ENCODE data around the gene PLEKHA8.

PLEKHA8 gene, protein sequence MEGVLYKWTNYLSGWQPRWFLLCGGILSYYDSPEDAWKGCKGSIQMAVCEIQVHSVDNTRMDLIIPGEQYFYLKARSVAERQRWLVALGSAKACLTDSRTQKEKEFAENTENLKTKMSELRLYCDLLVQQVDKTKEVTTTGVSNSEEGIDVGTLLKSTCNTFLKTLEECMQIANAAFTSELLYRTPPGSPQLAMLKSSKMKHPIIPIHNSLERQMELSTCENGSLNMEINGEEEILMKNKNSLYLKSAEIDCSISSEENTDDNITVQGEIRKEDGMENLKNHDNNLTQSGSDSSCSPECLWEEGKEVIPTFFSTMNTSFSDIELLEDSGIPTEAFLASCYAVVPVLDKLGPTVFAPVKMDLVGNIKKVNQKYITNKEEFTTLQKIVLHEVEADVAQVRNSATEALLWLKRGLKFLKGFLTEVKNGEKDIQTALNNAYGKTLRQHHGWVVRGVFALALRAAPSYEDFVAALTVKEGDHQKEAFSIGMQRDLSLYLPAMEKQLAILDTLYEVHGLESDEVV

DNA sequence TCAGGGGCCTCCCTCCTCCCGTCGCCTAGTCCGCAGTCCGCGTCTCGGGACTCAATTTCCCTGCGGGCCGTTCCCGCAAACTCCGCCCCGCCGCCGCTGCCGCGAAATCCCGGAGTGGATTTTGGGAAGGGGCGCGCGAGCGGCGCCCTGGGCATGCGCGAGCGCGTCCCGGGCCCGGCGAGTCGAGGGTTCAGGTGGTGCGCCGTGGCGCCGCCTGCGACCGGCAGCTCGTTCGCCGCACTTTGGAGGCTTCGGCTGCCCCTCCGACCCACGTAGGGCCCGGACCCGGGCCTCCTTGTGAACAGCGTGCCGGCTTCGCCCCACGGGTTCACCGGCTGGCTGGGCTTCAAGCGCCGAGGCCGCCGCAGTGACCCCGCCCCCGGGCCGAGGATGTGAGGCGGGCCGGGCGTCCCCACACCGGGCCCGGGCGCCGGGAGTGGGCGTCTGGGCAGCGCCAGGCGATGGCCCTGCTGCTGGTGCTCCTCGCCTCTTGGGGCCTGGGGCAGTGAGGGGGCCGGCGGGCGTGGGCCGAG, at the start of gene PLEKHA8:
Gene PLEKHA8, plus strand, starts transcription at position 197 of the 533 bp plus-strand sequence. CDS start 351 bp downstream, outside the sequence.
- peak; percentile 82 for DNase-seq (ENCODE audit: low read depth)

DNA sequence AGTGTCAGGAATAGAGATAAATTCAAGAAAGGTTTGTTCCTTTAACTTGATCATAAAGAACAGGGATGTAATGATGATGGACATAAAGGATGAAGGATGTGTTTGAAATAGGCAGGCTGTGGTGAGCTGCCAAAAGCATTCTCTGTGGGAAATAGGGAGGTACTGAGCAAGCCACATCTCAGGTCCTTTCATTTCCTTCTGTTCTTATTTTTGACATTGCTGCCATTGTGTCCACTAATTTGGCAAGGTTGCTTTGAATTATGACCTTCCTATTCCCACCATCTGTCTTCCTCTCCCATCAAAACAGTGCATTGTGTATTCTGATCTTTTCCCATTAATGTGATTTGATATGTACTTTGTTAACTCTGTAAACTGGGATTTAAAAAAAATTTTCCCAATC, 48.1 kb upstream of the PLEKHA8 start:
- DNase-seq (ENCODE audit: low read depth) = no peak

DNA sequence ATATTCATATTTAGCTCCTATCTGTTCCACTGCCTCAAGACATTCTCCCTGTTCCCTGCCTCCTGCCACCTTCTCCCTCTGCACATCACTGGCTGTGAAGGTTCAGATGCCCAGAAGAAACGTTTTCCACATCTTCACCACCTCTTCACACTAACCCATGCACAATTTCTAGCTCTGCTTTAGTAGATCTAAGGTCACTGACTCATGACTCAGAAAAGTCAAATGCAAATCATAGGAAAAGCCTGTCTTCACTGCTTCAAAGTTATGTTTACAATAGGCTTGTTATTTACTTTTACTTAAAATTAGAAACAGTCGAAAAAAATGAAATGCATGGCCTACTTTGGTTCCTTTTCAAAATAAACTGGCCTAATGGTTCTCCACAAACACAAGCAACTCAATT, 41.1 kb upstream of the PLEKHA8 start:
- peak; percentile 62 for DNase-seq (ENCODE audit: low read depth)

DNA sequence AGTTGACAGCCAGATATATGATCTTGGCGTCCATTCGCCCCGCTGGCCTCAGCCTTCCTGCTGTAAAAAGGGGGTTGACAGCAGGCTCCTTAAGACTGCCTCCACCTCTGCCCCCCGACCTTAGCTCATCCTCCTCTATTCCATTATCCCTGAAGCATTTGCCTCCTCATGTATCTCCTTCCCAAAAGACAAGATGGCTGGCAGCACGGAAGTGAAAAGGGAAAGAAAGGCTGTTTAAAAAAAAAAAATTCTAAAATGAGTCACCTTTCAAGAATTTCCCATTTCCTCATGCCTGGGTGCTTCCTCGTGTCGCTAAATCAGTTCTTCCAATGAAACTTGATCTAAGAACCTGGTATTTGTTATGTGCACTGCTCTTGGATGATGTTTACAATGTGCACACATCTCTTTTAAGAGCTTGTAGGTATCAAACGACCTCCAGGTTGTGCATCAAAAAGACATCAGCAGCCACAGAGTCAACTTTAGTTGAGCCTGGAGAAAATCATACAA, 40.3 kb upstream of the PLEKHA8 start:
- peak; percentile 89 for DNase-seq (ENCODE audit: low read depth)

DNA sequence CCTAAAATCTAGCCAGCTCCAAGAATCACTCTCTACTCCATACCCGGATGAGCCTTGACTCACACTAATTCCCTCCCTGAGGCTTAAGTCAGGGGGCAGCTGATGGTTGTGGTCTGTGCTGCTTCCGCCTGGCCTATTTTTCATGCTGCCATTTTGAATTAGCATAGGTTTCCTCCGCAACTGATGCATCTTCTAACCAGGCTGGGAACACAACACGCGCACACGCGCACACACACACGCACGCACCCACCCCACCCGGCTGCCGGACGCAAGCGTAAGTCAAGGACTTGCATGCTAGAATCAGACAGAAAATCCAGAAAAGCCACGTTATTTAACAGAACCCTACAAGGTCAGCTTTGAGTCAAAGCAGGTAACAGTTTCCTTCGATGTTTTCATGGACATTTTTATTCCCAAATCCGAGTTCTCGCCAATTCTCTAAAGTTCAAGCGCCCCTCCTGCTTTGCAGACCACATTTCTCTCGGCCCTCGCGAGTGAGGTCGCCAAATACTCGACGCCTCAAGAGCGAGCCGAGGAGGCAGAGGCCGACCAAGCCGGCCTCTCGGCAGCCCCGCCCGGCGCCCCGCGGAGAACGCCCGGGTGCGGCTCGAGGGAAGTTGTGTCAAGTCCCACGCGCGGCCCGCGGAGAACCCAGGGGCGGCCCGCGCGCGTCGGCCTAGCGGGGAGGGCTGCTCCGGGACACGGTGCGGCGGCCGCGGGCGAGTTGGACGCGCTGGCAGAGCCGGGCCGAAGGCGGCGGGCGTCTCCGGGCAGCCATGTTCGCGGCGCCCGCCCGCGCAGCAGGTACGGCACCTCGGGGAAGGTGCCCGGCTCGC, 39.6 kb upstream of the PLEKHA8 start:
- peak; percentile 82 for DNase-seq (ENCODE audit: low read depth)

DNA sequence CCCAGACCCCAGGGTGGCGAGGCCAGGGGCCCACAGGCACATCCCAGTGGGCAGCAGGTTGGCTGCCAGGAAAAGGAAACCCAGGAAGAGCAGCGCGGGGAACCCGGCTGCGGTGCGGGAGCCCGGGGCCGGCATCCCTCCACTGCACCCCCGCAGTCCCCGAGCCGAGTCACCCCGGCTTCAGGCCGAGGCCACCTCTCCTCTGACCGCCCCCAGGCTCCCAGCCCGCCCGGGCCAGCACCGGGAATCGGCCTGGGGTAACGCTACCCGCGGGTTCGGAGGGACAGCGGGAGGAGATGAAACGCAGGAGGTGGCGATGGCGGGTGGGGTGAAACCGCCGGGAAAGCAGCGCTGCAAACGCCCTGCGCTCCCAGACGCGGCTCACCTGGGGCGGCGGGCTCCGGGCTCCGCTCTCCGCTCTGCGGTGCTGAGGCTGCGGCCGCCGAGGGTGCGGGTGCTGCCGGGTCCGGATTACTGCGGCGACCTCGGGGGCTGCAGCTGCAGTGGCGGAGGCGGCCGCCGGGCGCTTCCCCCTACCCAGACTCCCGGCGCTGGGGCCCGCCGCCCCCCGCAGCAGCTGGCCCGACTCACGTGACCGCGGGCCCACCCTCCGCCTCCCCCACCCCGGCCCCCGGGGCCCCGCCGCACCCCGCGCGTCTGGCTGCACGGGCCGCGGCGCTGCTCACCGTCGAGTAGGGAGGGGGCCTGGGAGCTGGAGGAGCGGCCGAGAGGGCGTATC, 38.8 kb upstream of the PLEKHA8 start, which contains the start of gene SCRN1:
Gene SCRN1, minus strand, starts transcription at position 545 of the 739 bp plus-strand sequence. CDS start 20,734 bp downstream, outside the sequence.
- DNase-seq (ENCODE audit: low read depth) = peak; percentile 50

DNA sequence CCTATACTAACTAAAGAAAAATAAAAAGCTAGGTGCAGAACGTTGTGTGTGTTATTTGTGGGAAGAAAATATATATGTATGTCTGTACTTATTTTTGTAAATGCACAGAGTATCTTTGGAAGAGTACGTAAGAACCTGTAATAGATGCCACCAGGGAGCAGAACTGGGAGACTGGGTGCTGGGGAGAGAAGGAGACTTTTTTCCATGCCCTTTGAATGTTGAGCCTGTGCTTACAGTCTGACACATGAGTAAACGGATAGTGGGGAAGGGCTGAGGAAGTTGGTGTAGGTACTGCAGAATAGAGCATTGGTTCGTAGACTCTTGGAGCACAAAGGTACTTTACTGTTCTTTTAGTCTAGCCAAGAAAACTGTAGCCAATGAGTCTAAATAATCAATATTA, 37.3 kb upstream of the PLEKHA8 start:
- no peak for DNase-seq (ENCODE audit: low read depth)

DNA sequence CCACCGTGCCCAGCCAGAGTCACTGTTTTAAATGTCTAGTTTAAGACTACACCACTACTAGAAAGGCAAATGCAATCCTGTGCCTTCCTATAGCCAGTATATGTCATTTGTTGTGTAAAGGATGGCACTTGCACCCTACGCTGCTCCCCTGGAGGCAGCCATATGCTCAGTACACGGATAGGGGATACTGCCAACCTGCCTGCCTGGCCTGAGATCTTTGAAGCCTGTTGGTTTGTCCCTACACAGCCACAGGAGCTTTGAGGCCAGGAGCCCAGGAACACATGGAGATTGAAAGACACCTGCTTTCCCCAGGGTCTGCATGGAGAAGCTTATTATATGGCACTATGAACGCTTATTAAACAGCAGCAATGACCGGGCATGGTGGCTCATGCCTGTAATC, 36.3 kb upstream of the PLEKHA8 start:
- no peak for DNase-seq (ENCODE audit: low read depth)

DNA sequence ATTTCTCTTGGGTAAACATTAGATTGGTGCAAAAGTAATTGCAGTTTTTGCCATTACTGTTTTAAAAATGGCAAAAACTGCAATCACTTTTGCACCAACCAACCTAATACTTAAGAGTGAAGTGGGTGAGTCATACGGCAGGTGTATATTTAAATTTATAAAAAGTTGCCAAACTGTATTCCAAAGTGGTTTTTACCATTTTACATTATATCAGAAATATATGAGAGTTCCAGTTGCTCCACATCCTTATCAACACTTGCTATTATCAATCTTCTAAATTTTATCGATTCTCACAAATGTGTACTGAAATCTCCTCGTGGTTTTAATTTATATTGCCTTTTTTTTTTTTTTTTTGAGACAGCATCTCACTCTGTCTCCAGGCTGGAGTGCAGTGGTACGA, 35.1 kb upstream of the PLEKHA8 start:
- no peak for DNase-seq (ENCODE audit: low read depth)

DNA sequence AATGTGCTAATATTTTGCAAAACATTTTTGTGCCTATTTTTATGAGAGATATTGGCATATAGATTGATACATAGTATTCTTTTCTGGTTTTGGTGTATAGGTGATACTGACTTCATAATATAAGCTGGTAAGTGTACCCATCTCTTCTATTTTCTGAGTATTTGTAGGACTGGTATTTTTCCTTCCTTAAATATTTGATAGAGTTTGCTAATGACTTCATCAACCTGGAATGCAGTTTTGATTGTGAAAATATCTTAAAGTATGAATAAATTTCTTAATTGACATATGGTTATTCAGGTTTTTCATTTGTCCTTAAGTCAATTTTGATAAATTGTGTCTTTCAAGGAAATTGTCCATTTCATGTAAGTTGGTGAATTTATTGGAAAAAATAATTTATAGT, 32.6 kb upstream of the PLEKHA8 start:
- DNase-seq (ENCODE audit: low read depth) = peak; percentile 24

DNA sequence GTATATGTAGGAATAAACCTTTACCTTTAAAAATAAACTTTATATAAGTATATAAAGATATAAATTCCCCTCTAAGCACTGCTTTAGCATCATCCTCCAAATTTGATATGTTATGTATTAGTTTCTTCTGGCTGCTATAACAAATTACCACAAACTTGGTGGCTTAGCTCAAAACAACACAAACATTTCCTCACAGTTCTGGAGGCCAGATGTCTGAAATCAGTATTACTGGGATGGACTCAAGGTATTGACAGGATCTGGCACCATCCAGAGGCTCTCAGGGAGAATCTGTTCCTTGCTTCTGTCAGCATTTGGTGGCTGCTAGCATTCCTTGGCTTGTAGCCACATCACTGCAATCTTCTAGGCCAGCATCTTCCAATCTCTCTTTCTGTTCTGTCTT, 31.9 kb upstream of the PLEKHA8 start:
- DNase-seq (ENCODE audit: low read depth) = no peak

DNA sequence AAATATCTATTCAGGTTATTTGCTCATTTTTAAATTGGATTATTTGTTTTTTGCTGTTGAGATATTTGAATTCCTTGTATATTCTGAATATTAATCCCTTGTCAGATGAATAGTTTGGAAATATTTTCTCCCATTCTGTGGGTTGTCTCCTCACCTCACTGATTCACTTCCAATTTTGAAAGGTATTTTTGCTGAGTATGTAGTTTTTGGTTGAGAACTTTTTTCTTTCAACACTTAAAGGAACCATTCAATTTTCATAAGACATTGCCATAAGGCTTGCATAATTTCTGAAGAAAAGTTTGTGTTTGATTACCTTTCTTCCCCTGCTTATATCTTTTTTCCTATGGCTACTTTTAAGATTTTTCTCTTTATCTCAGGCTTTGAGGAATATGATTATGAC, 29.7 kb upstream of the PLEKHA8 start:
- DNase-seq (ENCODE audit: low read depth) = no peak

DNA sequence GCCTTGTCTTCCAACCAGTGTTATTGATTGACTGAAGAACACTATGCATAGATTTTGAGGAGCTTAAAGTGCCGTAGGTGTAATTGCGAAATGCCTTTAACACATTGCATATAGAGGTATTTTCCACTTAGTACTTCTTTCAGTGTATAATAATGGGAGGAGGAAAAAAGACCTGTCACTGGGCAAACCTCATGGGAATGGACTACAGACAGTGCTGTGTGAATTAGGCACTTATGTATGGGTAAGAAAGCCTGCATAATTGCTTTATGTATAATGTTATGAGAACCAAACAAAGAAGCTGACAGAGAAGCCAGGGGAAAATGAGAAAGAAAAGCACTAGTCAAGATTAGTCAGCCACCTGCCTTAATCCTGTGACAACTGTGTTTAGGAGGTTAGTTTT, 26.2 kb upstream of the PLEKHA8 start:
- DNase-seq (ENCODE audit: low read depth) = no peak

DNA sequence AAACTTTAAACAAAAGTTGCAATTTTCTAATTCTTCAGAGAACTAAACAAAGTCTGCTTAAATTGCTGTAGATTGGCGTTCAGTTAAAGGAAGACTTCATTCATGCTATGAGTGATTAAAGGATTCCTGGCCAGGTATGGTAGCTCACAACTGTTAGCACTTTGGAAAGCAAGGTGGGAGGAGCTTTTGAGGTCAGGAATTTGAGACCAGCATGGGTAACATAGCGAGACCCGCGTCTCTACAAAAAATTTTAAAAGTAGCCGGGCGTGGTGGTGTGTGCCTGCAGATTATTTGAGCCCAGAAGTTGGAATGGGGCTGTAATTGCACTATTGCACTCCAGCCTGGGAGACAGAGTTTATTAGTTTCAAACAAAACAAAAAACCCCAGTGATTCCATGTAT, 25.1 kb upstream of the PLEKHA8 start:
- DNase-seq (ENCODE audit: low read depth) = no peak

DNA sequence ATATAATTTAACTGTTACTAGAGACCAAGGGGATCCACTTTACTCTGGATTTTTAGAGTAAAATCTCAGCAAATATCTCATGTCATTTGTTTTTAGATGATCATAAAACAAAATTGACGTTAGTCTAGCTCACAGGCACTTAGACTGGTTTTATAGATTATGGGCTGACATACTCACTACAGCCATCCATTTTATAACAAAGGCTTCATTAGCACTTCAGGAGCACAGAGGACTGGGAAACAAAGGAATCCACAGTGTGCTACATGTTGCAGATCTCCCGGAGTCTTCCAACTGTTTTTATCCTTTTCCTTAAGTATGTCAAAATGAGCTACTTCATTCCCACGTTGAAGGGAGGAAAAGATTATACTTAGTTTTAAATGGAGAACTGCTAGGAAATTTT, 22.7 kb upstream of the PLEKHA8 start:
- no peak for DNase-seq (ENCODE audit: low read depth)

DNA sequence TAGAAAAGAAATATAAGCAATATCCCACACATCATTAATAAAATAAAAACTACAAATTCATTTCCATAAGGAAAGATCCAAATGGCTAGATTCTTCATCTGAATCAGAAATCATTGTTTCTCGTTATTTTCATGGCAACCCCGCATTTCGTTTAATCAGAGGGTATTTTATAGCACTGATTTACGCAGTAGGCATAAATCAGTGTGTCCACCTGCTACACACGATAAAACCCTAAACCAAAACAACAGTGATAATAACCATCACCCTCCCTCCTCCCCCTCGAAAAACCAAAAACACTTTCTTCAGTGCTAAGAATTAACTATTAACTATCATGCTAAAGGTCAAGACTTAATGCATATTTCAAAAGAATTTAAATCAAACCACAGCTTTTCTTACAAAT, 18.2 kb upstream of the PLEKHA8 start:
- no peak for DNase-seq (ENCODE audit: low read depth)

DNA sequence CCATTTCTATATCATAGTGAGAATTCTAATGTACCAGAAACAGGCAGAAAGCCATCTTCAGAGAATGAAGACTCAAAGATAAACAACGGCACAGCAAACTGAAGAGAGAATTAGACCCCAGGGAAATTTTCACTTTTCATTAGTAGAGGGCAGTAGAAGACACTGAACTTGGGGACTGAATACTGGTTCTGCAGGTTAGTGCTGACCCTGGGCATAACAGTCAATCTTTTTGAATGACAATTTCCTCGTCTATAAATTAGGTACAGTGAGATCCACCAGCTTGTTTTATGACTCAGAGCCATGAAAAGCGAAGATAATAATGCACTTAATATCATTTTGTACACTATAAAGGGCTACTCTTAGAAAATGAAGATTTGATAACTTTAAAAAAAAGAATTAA, 15.5 kb upstream of the PLEKHA8 start:
- DNase-seq (ENCODE audit: low read depth) = no peak

DNA sequence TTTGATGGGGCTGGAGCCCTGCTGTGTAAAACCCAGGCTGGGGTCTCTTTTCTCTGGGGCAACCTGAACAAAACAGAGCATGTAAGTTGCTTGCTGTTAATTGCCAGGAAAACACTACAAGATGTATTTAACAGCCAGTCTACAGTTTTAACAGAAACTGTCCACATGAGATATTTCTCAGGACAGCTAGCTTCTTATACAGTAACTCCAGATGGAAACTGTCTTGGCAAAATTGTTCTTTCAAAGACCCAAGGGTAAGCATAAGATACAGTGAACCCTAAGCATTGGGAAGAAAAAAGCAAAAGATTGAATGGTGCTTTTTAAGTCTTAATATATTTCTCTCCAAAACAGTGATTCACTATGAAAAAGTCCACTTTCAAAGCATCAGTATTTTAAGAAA, 9.8 kb upstream of the PLEKHA8 start:
- no peak for DNase-seq (ENCODE audit: low read depth)

DNA sequence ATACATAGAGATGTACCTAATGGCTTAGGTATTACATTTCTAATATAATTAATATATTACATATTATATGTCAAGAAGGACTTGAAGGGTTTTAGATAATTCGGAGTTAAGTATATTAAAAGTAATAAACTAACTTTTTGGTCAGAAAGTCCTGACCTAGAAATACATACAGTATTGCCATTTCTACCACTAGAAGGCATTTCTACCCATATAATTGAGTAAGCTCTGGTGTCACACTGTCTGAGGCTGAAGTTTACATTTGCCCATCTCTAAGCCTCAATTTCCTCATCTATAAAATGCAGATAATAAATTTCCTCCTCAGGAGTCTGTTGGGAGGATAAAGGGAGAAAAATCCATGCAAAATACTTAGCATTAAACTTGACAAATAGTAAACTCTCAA, 8.8 kb upstream of the PLEKHA8 start:
- no peak for DNase-seq (ENCODE audit: low read depth)

DNA sequence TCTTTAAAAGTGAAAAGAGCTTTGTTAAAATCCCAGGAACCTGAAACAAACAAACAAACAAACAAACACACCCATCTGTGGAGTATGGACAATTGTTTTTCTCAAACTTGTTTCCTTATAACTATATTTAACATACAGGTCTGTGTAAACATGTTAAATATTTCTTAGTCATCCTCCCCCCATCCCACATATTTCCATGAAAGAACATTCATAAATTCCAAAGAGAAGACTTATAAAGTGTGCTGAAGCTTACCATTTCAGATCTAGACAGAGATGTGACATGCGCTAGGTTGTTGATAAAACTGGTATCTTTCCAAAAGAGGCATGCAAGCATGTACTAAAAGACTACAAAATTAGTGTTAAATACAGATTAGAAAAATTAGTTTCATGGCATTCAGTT, 8.3 kb upstream of the PLEKHA8 start:
- DNase-seq (ENCODE audit: low read depth) = peak; percentile 26

DNA sequence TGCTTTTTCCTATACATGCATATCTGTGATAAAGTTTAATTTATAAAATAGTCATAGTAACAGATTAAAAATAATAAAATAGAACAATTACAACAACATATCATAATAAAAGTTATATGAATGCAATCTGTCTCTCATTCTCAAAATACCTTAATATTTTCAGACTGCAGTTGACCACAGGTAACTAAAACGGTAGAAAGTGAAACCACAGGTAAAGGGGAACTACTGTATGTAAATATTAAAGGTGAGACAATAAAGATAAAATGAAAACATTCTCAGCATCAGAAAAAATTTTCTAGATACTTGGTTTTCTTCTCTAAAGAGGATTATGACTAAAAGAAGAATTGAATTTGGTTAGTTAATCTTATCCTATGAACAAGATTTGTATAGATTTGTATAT, 7.7 kb upstream of the PLEKHA8 start:
- no peak for DNase-seq (ENCODE audit: low read depth)

DNA sequence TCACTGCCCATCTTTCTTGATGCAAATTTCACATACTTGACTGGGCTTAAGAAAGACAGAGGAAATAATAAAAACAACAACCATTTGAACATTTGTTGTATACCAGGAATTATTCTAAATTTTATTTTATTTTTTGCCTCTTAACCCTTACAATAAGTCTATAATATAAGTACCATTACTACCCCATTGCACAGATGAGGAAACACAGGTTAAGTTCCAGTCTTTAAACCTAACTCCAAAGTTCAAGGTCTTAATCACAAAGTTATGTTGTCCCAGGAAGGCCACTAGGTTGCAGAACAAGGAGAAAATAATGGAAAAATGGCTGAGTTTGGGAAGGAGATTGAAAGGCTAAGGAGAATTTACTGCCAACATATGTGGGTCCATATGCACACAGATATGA, 5.2 kb upstream of the PLEKHA8 start:
- DNase-seq (ENCODE audit: low read depth) = no peak
